IMR-90 (cell line): ENCODE data around the gene LPIN1. TPM values are rescaled to one million over a fixed set of nuclear protein-coding genes. Genes with fewer than 3 reads are reported as not detected.

Source experiments
- ATAC-seq: fragments of 200-7000 bp; cut with Tn5 transposase; 2 replicates; pipeline ENCODE4 v1.9.1; 2020; ENCODE audit warnings: low read depth, mild to moderate bottlenecking, moderate library complexity
- BruUV-seq: library from RNA; stranded (reverse); fragments of 400-500 nt; replicated peaks from 2 replicates; lab custom pipeline; 2021; lab: Mats Ljungman, UMichigan
- CTCF ChIA-PET: fragments of 300-600 bp; formaldehyde crosslinking; extraction: SDS; loops from one replicate; lab custom pipeline; 2021; ENCODE audit warnings: antibody characterized with exemption; lab: Yijun Ruan, JAX
- POLR2A ChIA-PET: fragments of 300-600 bp; sonication (Branson Sonifier 250); formaldehyde crosslinking; loops from one replicate; lab custom pipeline; 2022; ENCODE audit warnings: antibody characterized with exemption; ENCODE audit not compliant: unreplicated experiment; lab: Charles Lee
- DNase-seq: peaks from one replicate; pipeline ENCODE4 v3.0.0; 2013
- H2AFZ ChIP-seq: replicated peaks from 2 replicates; pipeline ENCODE3; 2013; ENCODE audit warnings: low read length, mild to moderate bottlenecking; ENCODE audit not compliant: poor library complexity
- H2AK5ac ChIP-seq: 2 replicates; pipeline ENCODE4 v1.6.1; 2013; ENCODE audit warnings: low read depth, low read length, inconsistent platforms
- H2AK9ac ChIP-seq: replicated peaks from 2 replicates; pipeline ENCODE3; 2013; ENCODE audit warnings: mild to moderate bottlenecking, low read depth, low read length, moderate library complexity; ENCODE audit not compliant: poor library complexity
- H2BK120ac ChIP-seq: 2 replicates; pipeline ENCODE4 v1.6.1; 2013; ENCODE audit warnings: low read depth, low read length, inconsistent platforms
- H2BK15ac ChIP-seq: 3 replicates; pipeline ENCODE4 v1.6.1; 2013; ENCODE audit warnings: low read depth, low read length, inconsistent platforms
- H2BK20ac ChIP-seq: 2 replicates; pipeline ENCODE4 v1.6.1; 2013; ENCODE audit warnings: low read depth, mild to moderate bottlenecking, inconsistent platforms, low read length, moderate library complexity
- H2BK5ac ChIP-seq: 2 replicates; pipeline ENCODE4 v1.6.1; 2013; ENCODE audit warnings: mild to moderate bottlenecking, low read depth, low read length, inconsistent platforms; ENCODE audit not compliant: poor library complexity, severe bottlenecking
- H3K14ac ChIP-seq: replicated peaks from 2 replicates; pipeline ENCODE4 v1.6.1; 2013; ENCODE audit warnings: low read depth, low read length, inconsistent platforms
- H3K18ac ChIP-seq: 2 replicates; pipeline ENCODE4 v1.6.1; 2013; ENCODE audit warnings: low read depth, low read length, control low read depth
- H3K23ac ChIP-seq: 2 replicates; pipeline ENCODE4 v1.6.1; 2013; ENCODE audit warnings: low read depth, low read length, inconsistent platforms
- H3K27ac ChIP-seq: 2 replicates; pipeline ENCODE4 v1.5.1; 2013; ENCODE audit warnings: mild to moderate bottlenecking, control low read depth, low read length; ENCODE audit not compliant: insufficient read depth
- H3K27me3 ChIP-seq: 2 replicates; pipeline ENCODE4 v1.6.1; 2013; ENCODE audit warnings: low read length; ENCODE audit not compliant: control insufficient read depth, insufficient read depth
- H3K36me3 ChIP-seq: 2 replicates; pipeline ENCODE4 v1.6.1; 2013; ENCODE audit warnings: low read length, mixed read lengths; ENCODE audit not compliant: control insufficient read depth, insufficient read depth
- H3K4ac ChIP-seq: 2 replicates; pipeline ENCODE4 v1.6.1; 2013; ENCODE audit warnings: low read depth, low read length, inconsistent platforms
- H3K4me1 ChIP-seq: 2 replicates; pipeline ENCODE4 v1.6.1; 2013; ENCODE audit warnings: low read length, mixed read lengths; ENCODE audit not compliant: control insufficient read depth, insufficient read depth
- H3K4me2 ChIP-seq: 2 replicates; pipeline ENCODE4 v1.6.1; 2013; ENCODE audit warnings: low read depth, mild to moderate bottlenecking, control low read depth, low read length, moderate library complexity
- H3K4me3 ChIP-seq: 2 replicates; pipeline ENCODE4 v1.5.1; 2013; ENCODE audit warnings: low read depth, mild to moderate bottlenecking, control low read depth, low read length, moderate library complexity; ENCODE audit not compliant: insufficient read depth
- H3K56ac ChIP-seq: 2 replicates; pipeline ENCODE4 v1.6.1; 2013; ENCODE audit warnings: low read length, inconsistent platforms; ENCODE audit not compliant: insufficient read depth; ENCODE audit errors: extremely low read depth
- H3K79me1 ChIP-seq, 2 experiments: 2 replicates each; pipeline ENCODE4 v1.6.1; 2013; ENCODE audit warnings: low read length in 2 of 2, inconsistent platforms in 1 of 2, low read depth in 1 of 2
- H3K9ac ChIP-seq: 2 replicates; pipeline ENCODE4 v1.6.1; 2013; ENCODE audit warnings: low read depth, low read length, control low read depth
- H3K9me1 ChIP-seq: 2 replicates; pipeline ENCODE4 v1.6.1; 2013; ENCODE audit warnings: low read length, inconsistent platforms; ENCODE audit not compliant: insufficient read depth
- H3K9me3 ChIP-seq: 2 replicates; pipeline ENCODE4 v1.6.1; 2013; ENCODE audit warnings: low read length; ENCODE audit not compliant: control insufficient read depth, insufficient read depth
- H4K20me1 ChIP-seq: 2 replicates; pipeline ENCODE4 v1.6.1; 2013; ENCODE audit warnings: low read length, inconsistent platforms; ENCODE audit not compliant: insufficient read depth
- H4K5ac ChIP-seq: 2 replicates; pipeline ENCODE4 v1.6.1; 2013; ENCODE audit warnings: mild to moderate bottlenecking, low read depth, low read length, control low read depth
- H4K8ac ChIP-seq, 2 experiments: 2 replicates each; pipeline ENCODE4 v1.6.1; 2013; ENCODE audit warnings: low read depth in 2 of 2, low read length in 2 of 2, control low read depth in 1 of 2, inconsistent platforms in 1 of 2
- H4K91ac ChIP-seq: 2 replicates; pipeline ENCODE4 v1.6.1; 2013; ENCODE audit warnings: low read depth, low read length, inconsistent platforms; ENCODE audit not compliant: insufficient read depth
- BHLHE40 ChIP-seq: fragments of 150-350 bp; IDR thresholded peaks from 2 replicates; pipeline ENCODE4 v1.6.1; 2016; ENCODE audit warnings: mild to moderate bottlenecking, low read depth, low read length
- CEBPB ChIP-seq: IDR thresholded peaks from 2 replicates; pipeline ENCODE4 v1.6.1; 2012; ENCODE audit warnings: low read depth, low read length, improper control_type of control experiment
- CHD1 ChIP-seq: IDR thresholded peaks from 2 replicates; pipeline ENCODE4 v1.6.1; 2012; ENCODE audit warnings: low read depth, low read length, improper control_type of control experiment
- FOS ChIP-seq: fragments of 150-350 bp; IDR thresholded peaks from 2 replicates; pipeline ENCODE4 v1.6.1; 2016; ENCODE audit warnings: low read depth, low read length
- MAFK ChIP-seq: IDR thresholded peaks from 2 replicates; pipeline ENCODE4 v1.6.1; 2012; ENCODE audit warnings: low read depth, low read length, improper control_type of control experiment
- MAZ ChIP-seq: IDR thresholded peaks from 2 replicates; pipeline ENCODE4 v1.6.1; 2012; ENCODE audit warnings: low read depth, mild to moderate bottlenecking, low read length, improper control_type of control experiment, moderate library complexity, borderline replicate concordance
- MXI1 ChIP-seq: IDR thresholded peaks from 2 replicates; pipeline ENCODE4 v1.6.1; 2012; ENCODE audit warnings: low read depth, mild to moderate bottlenecking, low read length, moderate library complexity, borderline replicate concordance
- NFE2L2 ChIP-seq: fragments of 150-350 bp; IDR thresholded peaks from 2 replicates; pipeline ENCODE4 v1.6.1; 2016; ENCODE audit warnings: low read depth, mild to moderate bottlenecking, low read length
- POLR2A ChIP-seq: IDR thresholded peaks from 2 replicates; pipeline ENCODE4 v1.6.1; 2012; ENCODE audit warnings: mild to moderate bottlenecking, low read depth, low read length
- RAD21 ChIP-seq: IDR thresholded peaks from 2 replicates; pipeline ENCODE4 v1.6.1; 2012; ENCODE audit warnings: low read length, improper control_type of control experiment
- RCOR1 ChIP-seq: IDR thresholded peaks from 2 replicates; pipeline ENCODE4 v1.6.1; 2012; ENCODE audit warnings: mild to moderate bottlenecking, low read length, improper control_type of control experiment; ENCODE audit not compliant: insufficient replicate concordance
- RFX5 ChIP-seq: IDR thresholded peaks from 2 replicates; pipeline ENCODE4 v1.8.0; 2012; ENCODE audit warnings: low read depth, mild to moderate bottlenecking, low read length, moderate library complexity
- SMC3 ChIP-seq: fragments of 150-350 bp; IDR thresholded peaks from 2 replicates; pipeline ENCODE4 v1.6.1; 2016; ENCODE audit warnings: low read depth, mild to moderate bottlenecking, antibody characterized with exemption, low read length, moderate library complexity
- WGBS, 2 experiments: methylation state at CpG; one replicate each; pipeline versions ENCODE4 v1.1.5 to v1.1.7; 2013; ENCODE audit warnings: missing lambda C conversion rate in 2 of 2; ENCODE audit not compliant: insufficient read length in 1 of 2; ENCODE audit errors: extremely low coverage in 2 of 2; 5-methylcytosine and 5-hydroxymethylcytosine counted together
- dilution Hi-C: fragments of 300-500 bp; cut with HindIII; formaldehyde crosslinking; loops from one replicate; pipeline ENCODE4 v1.14.3; 2018; ENCODE audit warnings: low sequenced_read_pairs; ENCODE audit not compliant: unreplicated experiment
- in situ Hi-C: fragments of 300-500 bp; cut with MboI; formaldehyde crosslinking; loops from 3 replicates; pipeline ENCODE4 v1.14.3; 2019; ENCODE audit warnings: low sequenced_read_pairs, inconsistent platforms, mixed read lengths
- intact Hi-C: fragments of 100-400 bp; cut with micrococcal nuclease; formaldehyde crosslinking; loops from 2 replicates; pipeline ENCODE4 v1.10.0; 2022
- polyA plus RNA-seq, 3 experiments: library from polyadenylated mRNA; depleted of rRNA; stranded (reverse); fragments of >200 nt; gene quantifications; 2 replicates each; pipeline ENCODE4 v1.2.3, GENCODE V29; 2012; ENCODE audit warnings: low replicate concordance in 1 of 3
- total RNA-seq: library from RNA; depleted of rRNA; stranded (reverse); fragments of >200 nt; gene quantifications from 2 replicates; pipeline ENCODE4 v1.2.3, GENCODE V29; 2012
- TF ChIP-seq, protein P1 (sequence below): conservative IDR thresholded peaks from 2 replicates; pipeline ENCODE4 v1.5.1; 2012; ENCODE audit warnings: mild to moderate bottlenecking, low read depth, low read length, improper control_type of control experiment
- TF ChIP-seq, protein P2 (sequence below): fragments of 150-350 bp; IDR thresholded peaks from 2 replicates; pipeline ENCODE4 v1.6.1; 2017; ENCODE audit warnings: mild to moderate bottlenecking, antibody characterized with exemption, low read length, low read depth
- TF ChIP-seq, protein P3 (sequence below): fragments of 150-350 bp; IDR thresholded peaks from 2 replicates; pipeline ENCODE4 v1.6.1; 2016; ENCODE audit warnings: low read depth, mild to moderate bottlenecking, low read length, moderate library complexity, borderline replicate concordance

LPIN1 gene
- total and polyA plus RNA-seq, 2 of the 4 experiments (the other 2 are of a cell fraction) = 21.3 to 25.1 TPM

DNA sequence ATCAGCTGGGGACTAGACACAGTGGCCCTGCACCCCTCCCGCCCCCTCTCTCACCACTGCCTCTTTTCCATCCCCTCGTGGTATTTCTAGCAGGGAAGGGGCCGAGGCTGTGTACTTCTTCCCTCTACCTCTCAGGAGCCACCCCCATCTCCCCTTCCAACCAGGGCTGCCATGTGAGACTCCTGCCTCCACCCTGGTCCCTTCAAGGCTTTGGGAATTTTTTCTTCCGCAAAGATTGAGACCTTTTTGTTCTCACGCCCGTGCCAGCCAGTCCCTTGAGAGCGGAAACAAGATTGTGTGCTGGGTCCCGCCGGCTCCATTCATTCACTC is 39.1 kb downstream of the LPIN1 start (continued):
- no peak for TF ChIP-seq MXI1

DNA sequence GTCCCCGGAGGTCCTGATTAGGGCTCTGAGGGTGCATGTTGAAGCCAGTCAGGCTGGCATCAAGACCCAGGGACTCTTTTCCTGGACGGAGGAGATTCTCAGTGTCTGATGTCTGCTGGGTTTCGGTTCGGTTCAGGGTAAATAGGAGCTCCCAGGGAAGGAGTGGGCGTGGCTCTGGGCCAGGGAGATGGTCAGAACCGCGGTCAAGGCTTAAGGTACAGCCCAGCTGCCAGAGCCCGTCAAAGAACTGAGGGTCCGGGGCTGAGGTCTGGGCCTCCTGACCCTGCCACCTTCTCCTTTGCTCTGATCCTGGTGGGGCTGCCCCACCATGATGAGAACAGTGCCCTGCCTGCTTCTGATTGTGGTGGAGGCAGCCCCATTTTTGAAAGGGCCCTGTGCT is 39.8 kb downstream of the LPIN1 start:
- no peak overlapping the region for H3K56ac ChIP-seq
- H3K4me3 ChIP-seq = no peak overlapping the region
- POLR2A ChIA-PET = no interaction called here

More for the DNA sequence above, 39.8 kb downstream of the LPIN1 start:
- Histone ChIP-seq H4K8ac (no peak overlapping the region), H3K36me3 (peaks cover 54% of the 10 kb centered on the region), H3K4me2 (no peak overlapping the region), H4K20me1 (no peaks in the 10 kb centered on the region), H2AK5ac (no peak overlapping the region), H3K14ac (no peak overlapping the region), H3K79me1 (peaks cover 0 to 5% of the 10 kb centered on the region in 2 experiments; a peak in 1 of 4 replicates), H4K5ac (no peak overlapping the region), H3K9ac (no peak overlapping the region), H2BK120ac (no peak overlapping the region), H2BK15ac (no peak overlapping the region), H4K91ac (no peak overlapping the region), H2BK20ac (no peak overlapping the region), H2AFZ (no peak overlapping the region), H2BK5ac (no peak overlapping the region), H3K4ac (no peak overlapping the region), H2AK9ac (no peak overlapping the region), H3K27me3 (no peaks in the 10 kb centered on the region), H3K9me1 (peaks cover 8% of the 10 kb centered on the region), H3K9me3 (no peaks in the 10 kb centered on the region), H3K4me1 (no peaks in the 10 kb centered on the region), H3K27ac (no peak overlapping the region), H3K23ac (no peak overlapping the region), H3K18ac (no peak overlapping the region)
- dilution Hi-C loops (no loop called here), in situ Hi-C loops (no loop called here), intact Hi-C loops (no loop called here)
- TF ChIP-seq POLR2A (no peak), RFX5 (no peak), MAZ (no peak), RCOR1 (no peak), MAFK (no peak), CHD1 (no peak), SMC3 (no peak), CEBPB (no peak), BHLHE40 (no peak), NFE2L2 (no peak), FOS (no peak), MXI1 (no peak), RAD21 (no peak)
- TF ChIP-seq, protein P1, sequence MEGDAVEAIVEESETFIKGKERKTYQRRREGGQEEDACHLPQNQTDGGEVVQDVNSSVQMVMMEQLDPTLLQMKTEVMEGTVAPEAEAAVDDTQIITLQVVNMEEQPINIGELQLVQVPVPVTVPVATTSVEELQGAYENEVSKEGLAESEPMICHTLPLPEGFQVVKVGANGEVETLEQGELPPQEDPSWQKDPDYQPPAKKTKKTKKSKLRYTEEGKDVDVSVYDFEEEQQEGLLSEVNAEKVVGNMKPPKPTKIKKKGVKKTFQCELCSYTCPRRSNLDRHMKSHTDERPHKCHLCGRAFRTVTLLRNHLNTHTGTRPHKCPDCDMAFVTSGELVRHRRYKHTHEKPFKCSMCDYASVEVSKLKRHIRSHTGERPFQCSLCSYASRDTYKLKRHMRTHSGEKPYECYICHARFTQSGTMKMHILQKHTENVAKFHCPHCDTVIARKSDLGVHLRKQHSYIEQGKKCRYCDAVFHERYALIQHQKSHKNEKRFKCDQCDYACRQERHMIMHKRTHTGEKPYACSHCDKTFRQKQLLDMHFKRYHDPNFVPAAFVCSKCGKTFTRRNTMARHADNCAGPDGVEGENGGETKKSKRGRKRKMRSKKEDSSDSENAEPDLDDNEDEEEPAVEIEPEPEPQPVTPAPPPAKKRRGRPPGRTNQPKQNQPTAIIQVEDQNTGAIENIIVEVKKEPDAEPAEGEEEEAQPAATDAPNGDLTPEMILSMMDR = no peak
- TF ChIP-seq, protein P2, sequence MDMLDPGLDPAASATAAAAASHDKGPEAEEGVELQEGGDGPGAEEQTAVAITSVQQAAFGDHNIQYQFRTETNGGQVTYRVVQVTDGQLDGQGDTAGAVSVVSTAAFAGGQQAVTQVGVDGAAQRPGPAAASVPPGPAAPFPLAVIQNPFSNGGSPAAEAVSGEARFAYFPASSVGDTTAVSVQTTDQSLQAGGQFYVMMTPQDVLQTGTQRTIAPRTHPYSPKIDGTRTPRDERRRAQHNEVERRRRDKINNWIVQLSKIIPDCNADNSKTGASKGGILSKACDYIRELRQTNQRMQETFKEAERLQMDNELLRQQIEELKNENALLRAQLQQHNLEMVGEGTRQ = no peak
- TF ChIP-seq, protein P3, sequence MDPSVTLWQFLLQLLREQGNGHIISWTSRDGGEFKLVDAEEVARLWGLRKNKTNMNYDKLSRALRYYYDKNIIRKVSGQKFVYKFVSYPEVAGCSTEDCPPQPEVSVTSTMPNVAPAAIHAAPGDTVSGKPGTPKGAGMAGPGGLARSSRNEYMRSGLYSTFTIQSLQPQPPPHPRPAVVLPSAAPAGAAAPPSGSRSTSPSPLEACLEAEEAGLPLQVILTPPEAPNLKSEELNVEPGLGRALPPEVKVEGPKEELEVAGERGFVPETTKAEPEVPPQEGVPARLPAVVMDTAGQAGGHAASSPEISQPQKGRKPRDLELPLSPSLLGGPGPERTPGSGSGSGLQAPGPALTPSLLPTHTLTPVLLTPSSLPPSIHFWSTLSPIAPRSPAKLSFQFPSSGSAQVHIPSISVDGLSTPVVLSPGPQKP = no peak
- no peak for DNase-seq
- ATAC-seq = no peak
- 92% methylated on average over 2 of the region's 9 CpGs; no CpG with 5 or more reads in 1 of the 2 experiments for WGBS, 2 experiments
- CTCF ChIA-PET = no interaction called here
- BruUV-seq = no TSS peak
